Keratinocyte (primary cell): Measurements from ENCODE around the gene RNU6-8.

ENCODE experiments used
- EZH2 ChIP-seq: IDR thresholded peaks from one replicate; pipeline ENCODE4 v1.6.1; 2012; ENCODE audit warnings: inconsistent platforms, mild to moderate bottlenecking, low read length, moderate library complexity
- TF ChIP-seq, protein P1 (sequence below), 3 experiments: IDR thresholded peaks in 1 of 3; conservative IDR thresholded peaks in 1 of 3; optimal IDR thresholded peaks in 1 of 3; 2 replicates in 2 of 3; 3 replicates in 1 of 3; pipeline versions ENCODE3 to v1.5.1; 2011; ENCODE audit warnings: low read length in 3 of 3, mild to moderate bottlenecking in 3 of 3, moderate library complexity in 2 of 3, control low read depth in 1 of 3, inconsistent platforms in 1 of 3; ENCODE audit not compliant: insufficient read depth in 2 of 3; ENCODE audit errors: extremely low read depth in 1 of 3

GRCh38 chr14:32233260-32233659 lies 30.2 kb upstream of the RNU6-8 start:
- TF ChIP-seq EZH2 = no peak
- TF ChIP-seq, protein P1, sequence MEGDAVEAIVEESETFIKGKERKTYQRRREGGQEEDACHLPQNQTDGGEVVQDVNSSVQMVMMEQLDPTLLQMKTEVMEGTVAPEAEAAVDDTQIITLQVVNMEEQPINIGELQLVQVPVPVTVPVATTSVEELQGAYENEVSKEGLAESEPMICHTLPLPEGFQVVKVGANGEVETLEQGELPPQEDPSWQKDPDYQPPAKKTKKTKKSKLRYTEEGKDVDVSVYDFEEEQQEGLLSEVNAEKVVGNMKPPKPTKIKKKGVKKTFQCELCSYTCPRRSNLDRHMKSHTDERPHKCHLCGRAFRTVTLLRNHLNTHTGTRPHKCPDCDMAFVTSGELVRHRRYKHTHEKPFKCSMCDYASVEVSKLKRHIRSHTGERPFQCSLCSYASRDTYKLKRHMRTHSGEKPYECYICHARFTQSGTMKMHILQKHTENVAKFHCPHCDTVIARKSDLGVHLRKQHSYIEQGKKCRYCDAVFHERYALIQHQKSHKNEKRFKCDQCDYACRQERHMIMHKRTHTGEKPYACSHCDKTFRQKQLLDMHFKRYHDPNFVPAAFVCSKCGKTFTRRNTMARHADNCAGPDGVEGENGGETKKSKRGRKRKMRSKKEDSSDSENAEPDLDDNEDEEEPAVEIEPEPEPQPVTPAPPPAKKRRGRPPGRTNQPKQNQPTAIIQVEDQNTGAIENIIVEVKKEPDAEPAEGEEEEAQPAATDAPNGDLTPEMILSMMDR (optimal IDR thresholded peaks at IDR 0.05 in 1 of 3, IDR thresholded peaks at IDR 0.05 in 1 of 3, conservative IDR thresholded peaks at IDR 0.05 in 1 of 3; ENCODE audit: extremely low read depth in 1 of 3, insufficient read depth in 2 of 3, low read length in 3 of 3) = no peak
